Measurements from ENCODE around the gene CYP3A7.
"Not testable (repeated sequence)": the region's sequence is repeated elsewhere in the genome, so short reads cannot be mapped to it uniquely, and the experiment has no call there.

- TF ChIP-seq, protein P1, sequence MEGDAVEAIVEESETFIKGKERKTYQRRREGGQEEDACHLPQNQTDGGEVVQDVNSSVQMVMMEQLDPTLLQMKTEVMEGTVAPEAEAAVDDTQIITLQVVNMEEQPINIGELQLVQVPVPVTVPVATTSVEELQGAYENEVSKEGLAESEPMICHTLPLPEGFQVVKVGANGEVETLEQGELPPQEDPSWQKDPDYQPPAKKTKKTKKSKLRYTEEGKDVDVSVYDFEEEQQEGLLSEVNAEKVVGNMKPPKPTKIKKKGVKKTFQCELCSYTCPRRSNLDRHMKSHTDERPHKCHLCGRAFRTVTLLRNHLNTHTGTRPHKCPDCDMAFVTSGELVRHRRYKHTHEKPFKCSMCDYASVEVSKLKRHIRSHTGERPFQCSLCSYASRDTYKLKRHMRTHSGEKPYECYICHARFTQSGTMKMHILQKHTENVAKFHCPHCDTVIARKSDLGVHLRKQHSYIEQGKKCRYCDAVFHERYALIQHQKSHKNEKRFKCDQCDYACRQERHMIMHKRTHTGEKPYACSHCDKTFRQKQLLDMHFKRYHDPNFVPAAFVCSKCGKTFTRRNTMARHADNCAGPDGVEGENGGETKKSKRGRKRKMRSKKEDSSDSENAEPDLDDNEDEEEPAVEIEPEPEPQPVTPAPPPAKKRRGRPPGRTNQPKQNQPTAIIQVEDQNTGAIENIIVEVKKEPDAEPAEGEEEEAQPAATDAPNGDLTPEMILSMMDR (IDR thresholded peaks at IDR 0.05; ENCODE audit: low read depth, low read length), result not testable (repeated sequence)
- TF ChIP-seq EZH2phosphoT487 (IDR thresholded peaks at IDR 0.05; ENCODE audit: low read depth), result not testable (repeated sequence)
Measured at GRCh38 chr7:99691658-99692057, 43.3 kb downstream of the CYP3A7 start.

Measured in OCI-LY3 (cell line).